Esophagus squamous epithelium (tissue), 5 donors: ENCODE results near the gene GORASP1. TPM values are rescaled to one million over a fixed set of nuclear protein-coding genes. Genes with fewer than 3 reads are reported as not detected.

Experiments
- DNase-seq: peaks from one replicate; lab custom pipeline; 2025; lab: John Stamatoyannopoulos, UW
- H3K27ac ChIP-seq, 4 donors: fragments of 200-600 bp; sonication (generic); one replicate each; pipeline ENCODE4 v1.5.1; 2016 to 2019; ENCODE audit warnings: mild to moderate bottlenecking in 1 of 4
- H3K27me3 ChIP-seq, 4 donors: fragments of 200-600 bp; sonication (generic); 1 replicate in 3 of 4; 2 replicates in 1 of 4; pipeline versions ENCODE4 v1.5.1 to v1.6.0; 2017 to 2021; ENCODE audit warnings: antibody characterized with exemption in 1 of 4
- H3K36me3 ChIP-seq, 3 donors: fragments of 200-600 bp; sonication (generic); one replicate each; pipeline ENCODE4 v1.5.1; 2016 to 2019
- H3K4me1 ChIP-seq, 3 donors: fragments of 200-600 bp; sonication (generic); one replicate each; pipeline ENCODE4 v1.5.1; 2017 to 2019
- H3K4me3 ChIP-seq, 4 donors: fragments of 200-600 bp; sonication (generic); 1 replicate in 3 of 4; 2 replicates in 1 of 4; pipeline ENCODE4 v1.5.1; 2016 to 2019; ENCODE audit warnings: mild to moderate bottlenecking in 2 of 4, moderate library complexity in 1 of 4
- H3K9me3 ChIP-seq, 3 donors: fragments of 200-600 bp; sonication (generic); one replicate each; pipeline ENCODE4 v1.5.1; 2016 to 2019
- POLR2A ChIP-seq, 4 donors: fragments of 450-650 bp; IDR thresholded peaks; one replicate each; pipeline ENCODE4 v1.6.1; 2017; ENCODE audit warnings: antibody characterized with exemption in 4 of 4, mild to moderate bottlenecking in 4 of 4, moderate library complexity in 3 of 4
- WGBS, 2 donors: methylation state at CpG; one replicate each; pipeline ENCODE4 v1.1.5; 2018; 5-methylcytosine and 5-hydroxymethylcytosine counted together
- intact Hi-C: fragments of 100-400 bp; cut with DNase I; formaldehyde crosslinking; loops from one replicate; pipeline ENCODE4 v1.15.0; 2022
- total RNA-seq, 4 donors: library from RNA; depleted of rRNA; stranded (reverse); fragments of >200 nt; gene quantifications; one replicate each; pipeline ENCODE4 v1.1.0, GENCODE V29; 2016
- TF ChIP-seq, protein P1 (sequence below), 6 experiments: fragments of 450-650 bp in 4 of 6; fragments of 200-600 bp in 2 of 6; sonication (generic) in 2 of 6; IDR thresholded peaks; one replicate each; pipeline ENCODE4 v1.5.1; 2016 to 2019; ENCODE audit warnings: antibody characterized with exemption in 6 of 6, mild to moderate bottlenecking in 4 of 6, moderate library complexity in 4 of 6
- donor health status: DM: yes; HTN: yes; CAD: no.

Gene GORASP1
- total RNA-seq, 4 donors from 2014 or later = 26.4 to 102 (median 43.8) TPM

DNA sequence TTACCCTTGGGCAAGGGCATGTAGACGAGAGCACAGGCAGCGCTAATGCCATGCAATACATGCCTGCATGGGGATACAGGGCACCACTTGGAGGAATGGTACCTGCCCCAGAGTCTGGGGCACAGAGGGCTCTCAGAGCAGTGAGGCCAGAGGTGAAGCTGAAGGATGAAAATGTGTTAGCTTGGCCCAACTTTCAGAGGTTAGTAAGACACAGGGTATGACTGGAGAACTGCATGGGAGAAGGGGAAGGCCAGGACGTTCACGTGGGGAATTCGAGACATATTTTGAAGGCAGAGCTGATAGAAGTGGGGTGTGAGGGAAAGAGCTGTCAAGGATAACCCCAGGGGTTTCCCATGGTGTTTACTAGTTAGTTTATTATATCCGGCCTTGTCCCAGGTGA is 26.4 kb upstream of the GORASP1 start:
- Histone ChIP-seq H3K4me3 (no peak overlapping the region), H3K4me1 (peaks cover 0 to 68% (median 0%) of the 10 kb centered on the region in 3 donors), H3K9me3 (no peaks in the 10 kb centered on the region), H3K27me3 (no peaks in the 10 kb centered on the region), H3K36me3 (peaks cover 0 to 20% (median 0%) of the 10 kb centered on the region in 3 donors), H3K27ac (peak overlapping the region in 2 of 4 donors; percentile 32 to 79)
- no peak for TF ChIP-seq POLR2A (IDR thresholded peaks at IDR 0.05)
- TF ChIP-seq, protein P1, sequence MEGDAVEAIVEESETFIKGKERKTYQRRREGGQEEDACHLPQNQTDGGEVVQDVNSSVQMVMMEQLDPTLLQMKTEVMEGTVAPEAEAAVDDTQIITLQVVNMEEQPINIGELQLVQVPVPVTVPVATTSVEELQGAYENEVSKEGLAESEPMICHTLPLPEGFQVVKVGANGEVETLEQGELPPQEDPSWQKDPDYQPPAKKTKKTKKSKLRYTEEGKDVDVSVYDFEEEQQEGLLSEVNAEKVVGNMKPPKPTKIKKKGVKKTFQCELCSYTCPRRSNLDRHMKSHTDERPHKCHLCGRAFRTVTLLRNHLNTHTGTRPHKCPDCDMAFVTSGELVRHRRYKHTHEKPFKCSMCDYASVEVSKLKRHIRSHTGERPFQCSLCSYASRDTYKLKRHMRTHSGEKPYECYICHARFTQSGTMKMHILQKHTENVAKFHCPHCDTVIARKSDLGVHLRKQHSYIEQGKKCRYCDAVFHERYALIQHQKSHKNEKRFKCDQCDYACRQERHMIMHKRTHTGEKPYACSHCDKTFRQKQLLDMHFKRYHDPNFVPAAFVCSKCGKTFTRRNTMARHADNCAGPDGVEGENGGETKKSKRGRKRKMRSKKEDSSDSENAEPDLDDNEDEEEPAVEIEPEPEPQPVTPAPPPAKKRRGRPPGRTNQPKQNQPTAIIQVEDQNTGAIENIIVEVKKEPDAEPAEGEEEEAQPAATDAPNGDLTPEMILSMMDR (IDR thresholded peaks at IDR 0.05) = no peak
- DNase-seq = no peak
- intact Hi-C loops = no loop called here
- 71 to 73% methylated on average over 4 to 5 of the region's 6 CpGs for WGBS, 2 donors

DNA sequence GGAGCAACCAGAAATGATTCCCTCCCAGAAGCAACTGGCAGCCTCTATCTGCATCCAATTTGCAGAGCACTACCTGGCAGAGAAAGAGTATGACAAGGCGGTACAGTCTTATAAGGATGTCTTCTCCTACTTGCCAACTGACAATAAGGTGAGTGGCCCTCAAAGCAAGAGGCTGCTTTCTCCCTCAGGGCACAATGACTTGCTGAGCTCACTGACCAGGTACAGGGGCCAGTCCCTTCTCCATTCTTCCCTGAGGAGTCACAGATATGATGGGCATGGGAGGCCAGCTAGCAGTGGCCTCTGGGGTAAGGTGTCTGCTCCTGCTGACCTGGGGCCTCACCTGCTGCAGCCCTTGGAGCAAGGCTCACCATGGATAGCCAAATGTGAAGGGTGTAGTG is 25.7 kb upstream of the GORASP1 start:
- no peak for TF ChIP-seq POLR2A (IDR thresholded peaks at IDR 0.05)
- TF ChIP-seq, protein P1 (IDR thresholded peaks at IDR 0.05) = no peak
- WGBS, 2 donors = 80 to 100% methylated on average over 1 of the region's 1 CpG
- H3K4me1 ChIP-seq = peaks cover 0 to 65% (median 0%) of the 10 kb centered on the region in 3 donors
- no peaks in the 10 kb centered on the region for H3K9me3 ChIP-seq
- no peak overlapping the region for H3K4me3 ChIP-seq
- DNase-seq = no peak
- peak overlapping the region in 3 of 4 donors; percentile 7 to 79 (median 32) for H3K27ac ChIP-seq
- no peaks in the 10 kb centered on the region for H3K27me3 ChIP-seq
- H3K36me3 ChIP-seq = peaks cover 0 to 20% (median 0%) of the 10 kb centered on the region in 3 donors
- intact Hi-C loops = no loop called here

DNA sequence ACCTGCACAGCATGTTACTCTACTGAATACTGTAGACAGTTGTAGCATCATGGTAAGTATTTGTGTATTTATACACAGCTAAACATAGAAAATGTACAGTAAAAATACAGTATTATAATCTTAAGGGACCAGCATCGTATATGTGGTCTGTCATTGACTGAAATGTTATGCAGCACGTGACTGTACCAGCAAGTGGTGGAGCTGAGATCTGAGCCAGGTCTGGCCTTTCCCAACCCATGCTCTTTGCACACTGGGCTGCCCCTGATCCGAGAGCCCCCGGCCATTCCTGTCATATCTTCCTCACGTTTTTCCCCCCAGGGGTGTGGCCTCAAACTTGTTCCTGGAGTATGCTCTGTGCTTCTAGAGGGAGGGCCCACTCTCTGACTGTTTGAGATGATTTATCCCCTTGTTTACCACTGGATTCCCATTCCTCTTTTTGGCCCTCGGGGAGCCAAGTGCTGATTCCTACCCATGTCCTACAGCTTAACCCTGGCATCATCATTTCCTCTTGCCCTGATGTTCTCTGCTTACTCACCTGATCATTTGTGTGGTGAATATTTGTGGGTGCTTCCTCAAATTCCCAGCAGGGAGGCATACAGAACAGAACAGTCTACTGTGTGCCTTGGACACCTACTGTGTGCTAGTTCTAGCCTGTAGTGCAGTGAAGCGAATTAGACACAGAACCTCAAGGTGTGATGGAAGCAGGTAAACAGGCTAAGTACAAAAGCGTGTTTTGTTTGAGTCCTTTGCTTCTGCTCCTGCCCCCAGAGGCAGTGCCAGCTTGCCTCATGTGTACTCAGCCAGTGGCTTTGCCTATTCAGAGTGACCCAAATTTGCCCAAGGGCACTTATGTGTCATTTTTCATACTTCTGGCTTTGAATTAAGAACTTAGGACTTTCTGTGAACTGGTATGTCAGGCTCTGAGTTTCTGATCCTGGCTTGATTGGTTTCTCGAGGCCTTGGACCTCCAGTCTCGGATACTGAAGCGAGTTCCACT is 25.0 kb upstream of the GORASP1 start:
- Histone ChIP-seq H3K9me3 (no peaks in the 10 kb centered on the region), H3K36me3 (peaks cover 0 to 15% (median 0%) of the 10 kb centered on the region in 3 donors), H3K4me3 (no peak overlapping the region), H3K27me3 (no peaks in the 10 kb centered on the region), H3K4me1 (peaks cover 0 to 65% (median 0%) of the 10 kb centered on the region in 3 donors), H3K27ac (peak overlapping the region in 3 of 4 donors; percentile 7 to 79 (median 32))
- TF ChIP-seq POLR2A (IDR thresholded peaks at IDR 0.05) = no peak
- TF ChIP-seq, protein P1 (IDR thresholded peaks at IDR 0.05) = no peak
- 53 to 77% methylated on average over 9 to 10 of the region's 11 CpGs for WGBS, 2 donors
- DNase-seq = no peak
- intact Hi-C loops = no loop called here

DNA sequence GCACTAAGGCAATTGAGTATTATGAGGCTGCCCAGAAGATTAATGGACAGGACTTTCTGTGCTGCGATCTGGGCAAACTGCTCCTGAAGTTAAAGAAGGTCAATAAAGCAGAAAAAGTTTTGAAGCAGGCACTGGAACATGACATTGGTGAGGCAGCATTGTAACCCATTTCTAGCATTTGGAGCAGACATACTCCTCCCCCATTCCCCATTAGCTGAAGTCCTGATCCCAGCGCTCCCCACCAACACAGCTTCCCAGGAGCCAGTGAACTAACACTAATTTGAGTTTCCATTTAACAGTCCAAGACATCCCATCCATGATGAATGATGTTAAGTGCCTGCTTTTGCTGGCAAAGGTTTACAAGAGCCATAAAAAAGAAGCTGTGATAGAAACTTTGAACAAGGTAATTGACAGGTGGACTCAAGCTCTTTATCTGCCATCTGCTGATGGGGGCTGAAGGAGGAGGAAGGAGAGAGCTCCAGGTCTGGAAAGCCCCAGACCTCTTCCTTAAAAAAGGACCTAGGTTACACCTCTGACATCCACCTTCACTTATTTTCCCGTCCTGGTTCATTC is 23.4 kb upstream of the GORASP1 start:
- TF ChIP-seq, protein P1 (IDR thresholded peaks at IDR 0.05) = no peak
- no peak for TF ChIP-seq POLR2A (IDR thresholded peaks at IDR 0.05)
- peaks cover 0 to 5% (median 0%) of the 10 kb centered on the region in 3 donors for H3K36me3 ChIP-seq
- no peak for DNase-seq
- no peaks in the 10 kb centered on the region for H3K27me3 ChIP-seq
- intact Hi-C loops = no loop called here
- peaks cover 0 to 61% (median 0%) of the 10 kb centered on the region in 3 donors for H3K4me1 ChIP-seq
- H3K27ac ChIP-seq = no peak overlapping the region
- H3K4me3 ChIP-seq = no peak overlapping the region
- WGBS, 2 donors = 67 to 76% methylated on average over 3 of the region's 3 CpGs
- no peaks in the 10 kb centered on the region for H3K9me3 ChIP-seq
